ENCODE measurements around the gene CFAP107.
"Not testable (repeated sequence)": the region's sequence is repeated elsewhere in the genome, so short reads cannot be mapped to it uniquely, and the experiment has no call there.

GRCh38 chr1:12713651-12714050 is 32.3 kb upstream of the CFAP107 start:
- TF ChIP-seq CTCF (IDR thresholded peaks at IDR 0.05; ENCODE audit: low read length); EZH2 (IDR thresholded peaks at IDR 0.05; ENCODE audit: borderline replicate concordance, low read length): not testable (repeated sequence)

Measured in OCI-LY1 (cell line).